ENCODE measurements around the gene TRIM71. TPM values are rescaled to one million over a fixed set of nuclear protein-coding genes. Genes with fewer than 3 reads are reported as not detected.

The TRIM71 gene
- total and polyA plus RNA-seq, 2 of the 13 experiments (the other 11 are each of a cell fraction or from before 2014, with no cell fraction given): 21.7 to 76.9 TPM

DNA sequence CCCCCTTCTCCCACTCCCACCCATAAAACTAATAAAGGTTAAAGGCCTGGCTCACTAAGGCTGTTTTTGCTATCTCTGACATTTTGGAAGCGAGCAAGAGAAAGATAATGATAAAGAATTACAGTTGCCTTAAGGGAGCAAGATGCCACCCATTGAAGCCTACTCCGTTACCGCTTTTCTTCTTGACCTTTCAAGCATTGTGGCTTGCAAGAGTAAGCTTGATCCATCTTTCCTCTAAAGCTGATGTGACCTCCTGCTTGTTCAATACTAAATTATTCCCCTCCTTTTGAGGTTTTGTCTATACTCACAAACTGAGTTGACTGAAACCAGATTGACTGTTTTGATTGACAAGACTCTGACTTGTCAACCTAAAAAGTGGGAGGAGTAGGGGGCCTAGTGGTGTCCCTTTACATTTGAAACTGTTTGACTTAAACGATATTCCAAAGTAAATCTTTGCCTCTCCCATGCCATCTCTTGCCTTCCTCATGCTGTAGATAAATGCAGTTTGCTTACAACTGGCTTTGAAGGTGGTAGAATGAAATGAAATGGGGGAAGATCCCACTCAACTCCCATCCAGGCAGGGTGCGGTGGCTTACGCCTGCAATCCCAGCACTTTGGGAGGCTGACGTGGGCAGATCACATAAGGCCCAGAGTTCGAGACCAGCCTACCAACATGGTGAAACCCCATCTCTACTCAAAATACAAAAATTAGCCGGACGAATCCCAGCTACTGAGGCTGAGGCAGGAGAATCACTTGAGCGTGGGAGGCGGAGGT is 8.0 kb downstream of the TRIM71 start (continued):
- TF ChIP-seq, protein P1, sequence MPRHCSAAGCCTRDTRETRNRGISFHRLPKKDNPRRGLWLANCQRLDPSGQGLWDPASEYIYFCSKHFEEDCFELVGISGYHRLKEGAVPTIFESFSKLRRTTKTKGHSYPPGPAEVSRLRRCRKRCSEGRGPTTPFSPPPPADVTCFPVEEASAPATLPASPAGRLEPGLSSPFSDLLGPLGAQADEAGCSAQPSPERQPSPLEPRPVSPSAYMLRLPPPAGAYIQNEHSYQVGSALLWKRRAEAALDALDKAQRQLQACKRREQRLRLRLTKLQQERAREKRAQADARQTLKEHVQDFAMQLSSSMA (CRISPR knock-in tag; IDR thresholded peaks at IDR 0.05): no peak
- TF ChIP-seq ZNF615 (CRISPR knock-in tag; IDR thresholded peaks at IDR 0.05; ENCODE audit: borderline replicate concordance) (no peak), ZNF317 (CRISPR knock-in tag; IDR thresholded peaks at IDR 0.05) (no peak), XRCC5 (optimal IDR thresholded peaks at IDR 0.05; ENCODE audit: low read length) (no peak), ZNF253 (CRISPR knock-in tag; IDR thresholded peaks at IDR 0.05; ENCODE audit: borderline replicate concordance) (no peak), ETV5 (CRISPR knock-in tag; IDR thresholded peaks at IDR 0.05; ENCODE audit: borderline replicate concordance) (no peak), BHLHE40 (IDR thresholded peaks at IDR 0.05; ENCODE audit: low read length) (no peak), SOX6 (IDR thresholded peaks at IDR 0.05) (no peak), SOX6 (CRISPR knock-in tag; IDR thresholded peaks at IDR 0.05) (0 out of 2 replicates have a peak, but pooled peaks have one; percentile 20), CC2D1A (CRISPR knock-in tag; IDR thresholded peaks at IDR 0.05) (no peak), HOXA3 (CRISPR knock-in tag; IDR thresholded peaks at IDR 0.05) (no peak), MED1 (CRISPR knock-in tag; IDR thresholded peaks at IDR 0.05) (peak; percentile 16; the same call in 1 of the 2 replicates), TCF7 (IDR thresholded peaks at IDR 0.05; ENCODE audit: low read depth) (no peak), RXRA (CRISPR knock-in tag; IDR thresholded peaks at IDR 0.05) (no peak), CCDC6 (CRISPR knock-in tag; IDR thresholded peaks at IDR 0.05) (0 out of 2 replicates have a peak, but pooled peaks have one; percentile 35), AKAP8 (CRISPR knock-in tag; IDR thresholded peaks at IDR 0.05) (peak; percentile 62; the same call in 1 of the 2 replicates)
- TF ChIP-seq, protein P2, sequence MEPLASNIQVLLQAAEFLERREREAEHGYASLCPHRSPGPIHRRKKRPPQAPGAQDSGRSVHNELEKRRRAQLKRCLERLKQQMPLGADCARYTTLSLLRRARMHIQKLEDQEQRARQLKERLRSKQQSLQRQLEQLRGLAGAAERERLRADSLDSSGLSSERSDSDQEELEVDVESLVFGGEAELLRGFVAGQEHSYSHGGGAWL (CRISPR knock-in tag; IDR thresholded peaks at IDR 0.05): no peak
- TF ChIP-seq, protein P3, sequence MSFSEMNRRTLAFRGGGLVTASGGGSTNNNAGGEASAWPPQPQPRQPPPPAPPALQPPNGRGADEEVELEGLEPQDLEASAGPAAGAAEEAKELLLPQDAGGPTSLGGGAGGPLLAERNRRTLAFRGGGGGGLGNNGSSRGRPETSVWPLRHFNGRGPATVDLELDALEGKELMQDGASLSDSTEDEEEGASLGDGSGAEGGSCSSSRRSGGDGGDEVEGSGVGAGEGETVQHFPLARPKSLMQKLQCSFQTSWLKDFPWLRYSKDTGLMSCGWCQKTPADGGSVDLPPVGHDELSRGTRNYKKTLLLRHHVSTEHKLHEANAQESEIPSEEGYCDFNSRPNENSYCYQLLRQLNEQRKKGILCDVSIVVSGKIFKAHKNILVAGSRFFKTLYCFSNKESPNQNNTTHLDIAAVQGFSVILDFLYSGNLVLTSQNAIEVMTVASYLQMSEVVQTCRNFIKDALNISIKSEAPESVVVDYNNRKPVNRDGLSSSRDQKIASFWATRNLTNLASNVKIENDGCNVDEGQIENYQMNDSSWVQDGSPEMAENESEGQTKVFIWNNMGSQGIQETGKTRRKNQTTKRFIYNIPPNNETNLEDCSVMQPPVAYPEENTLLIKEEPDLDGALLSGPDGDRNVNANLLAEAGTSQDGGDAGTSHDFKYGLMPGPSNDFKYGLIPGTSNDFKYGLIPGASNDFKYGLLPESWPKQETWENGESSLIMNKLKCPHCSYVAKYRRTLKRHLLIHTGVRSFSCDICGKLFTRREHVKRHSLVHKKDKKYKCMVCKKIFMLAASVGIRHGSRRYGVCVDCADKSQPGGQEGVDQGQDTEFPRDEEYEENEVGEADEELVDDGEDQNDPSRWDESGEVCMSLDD (CRISPR knock-in tag; IDR thresholded peaks at IDR 0.05; ENCODE audit: borderline replicate concordance): no peak
- TF ChIP-seq, protein P4, sequence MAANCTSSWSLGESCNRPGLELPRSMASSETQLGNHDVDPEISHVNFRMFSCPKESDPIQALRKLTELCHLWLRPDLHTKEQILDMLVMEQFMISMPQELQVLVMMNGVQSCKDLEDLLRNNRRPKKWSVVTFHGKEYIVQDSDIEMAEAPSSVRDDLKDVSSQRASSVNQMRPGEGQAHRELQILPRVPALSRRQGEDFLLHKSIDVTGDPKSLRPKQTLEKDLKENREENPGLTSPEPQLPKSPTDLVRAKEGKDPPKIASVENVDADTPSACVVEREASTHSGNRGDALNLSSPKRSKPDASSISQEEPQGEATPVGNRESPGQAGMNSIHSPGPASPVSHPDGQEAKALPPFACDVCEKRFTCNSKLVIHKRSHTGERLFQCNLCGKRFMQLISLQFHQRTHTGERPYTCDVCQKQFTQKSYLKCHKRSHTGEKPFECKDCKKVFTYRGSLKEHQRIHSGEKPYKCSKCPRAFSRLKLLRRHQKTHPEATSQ (CRISPR knock-in tag; IDR thresholded peaks at IDR 0.05; ENCODE audit: borderline replicate concordance): 0 out of 2 replicates have a peak, but pooled peaks have one; percentile 15
- TF ChIP-seq, protein P5, sequence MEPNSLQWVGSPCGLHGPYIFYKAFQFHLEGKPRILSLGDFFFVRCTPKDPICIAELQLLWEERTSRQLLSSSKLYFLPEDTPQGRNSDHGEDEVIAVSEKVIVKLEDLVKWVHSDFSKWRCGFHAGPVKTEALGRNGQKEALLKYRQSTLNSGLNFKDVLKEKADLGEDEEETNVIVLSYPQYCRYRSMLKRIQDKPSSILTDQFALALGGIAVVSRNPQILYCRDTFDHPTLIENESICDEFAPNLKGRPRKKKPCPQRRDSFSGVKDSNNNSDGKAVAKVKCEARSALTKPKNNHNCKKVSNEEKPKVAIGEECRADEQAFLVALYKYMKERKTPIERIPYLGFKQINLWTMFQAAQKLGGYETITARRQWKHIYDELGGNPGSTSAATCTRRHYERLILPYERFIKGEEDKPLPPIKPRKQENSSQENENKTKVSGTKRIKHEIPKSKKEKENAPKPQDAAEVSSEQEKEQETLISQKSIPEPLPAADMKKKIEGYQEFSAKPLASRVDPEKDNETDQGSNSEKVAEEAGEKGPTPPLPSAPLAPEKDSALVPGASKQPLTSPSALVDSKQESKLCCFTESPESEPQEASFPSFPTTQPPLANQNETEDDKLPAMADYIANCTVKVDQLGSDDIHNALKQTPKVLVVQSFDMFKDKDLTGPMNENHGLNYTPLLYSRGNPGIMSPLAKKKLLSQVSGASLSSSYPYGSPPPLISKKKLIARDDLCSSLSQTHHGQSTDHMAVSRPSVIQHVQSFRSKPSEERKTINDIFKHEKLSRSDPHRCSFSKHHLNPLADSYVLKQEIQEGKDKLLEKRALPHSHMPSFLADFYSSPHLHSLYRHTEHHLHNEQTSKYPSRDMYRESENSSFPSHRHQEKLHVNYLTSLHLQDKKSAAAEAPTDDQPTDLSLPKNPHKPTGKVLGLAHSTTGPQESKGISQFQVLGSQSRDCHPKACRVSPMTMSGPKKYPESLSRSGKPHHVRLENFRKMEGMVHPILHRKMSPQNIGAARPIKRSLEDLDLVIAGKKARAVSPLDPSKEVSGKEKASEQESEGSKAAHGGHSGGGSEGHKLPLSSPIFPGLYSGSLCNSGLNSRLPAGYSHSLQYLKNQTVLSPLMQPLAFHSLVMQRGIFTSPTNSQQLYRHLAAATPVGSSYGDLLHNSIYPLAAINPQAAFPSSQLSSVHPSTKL (CRISPR knock-in tag; IDR thresholded peaks at IDR 0.05): peak; percentile 28; the same call in 1 of the 2 replicates

All from HepG2 (cell line).